Left ventricle myocardium inferior (tissue), 1 donor: Measurements from ENCODE around the gene TMEM132C. TPM values are rescaled to one million over a fixed set of nuclear protein-coding genes. Genes with fewer than 3 reads are reported as not detected.

Experiments used
- DNase-seq: peaks from one replicate; pipeline ENCODE4 v3.0.0-alpha.2; 2020
- H3K27ac ChIP-seq: fragments of 200-600 bp; replicated peaks from 2 replicates; pipeline ENCODE4 v1.8.0; 2021
- H3K27me3 ChIP-seq: fragments of 200-600 bp; 2 replicates; pipeline ENCODE4 v1.8.0; 2021; ENCODE audit warnings: low read depth
- H3K36me3 ChIP-seq: fragments of 200-600 bp; 2 replicates; pipeline ENCODE4 v1.8.0; 2021
- H3K4me1 ChIP-seq: fragments of 200-600 bp; 2 replicates; pipeline ENCODE4 v1.8.0; 2021
- H3K4me3 ChIP-seq: fragments of 200-600 bp; 2 replicates; pipeline ENCODE4 v1.8.0; 2021; ENCODE audit warnings: mild to moderate bottlenecking, moderate library complexity
- H3K9me3 ChIP-seq: fragments of 200-600 bp; replicated peaks from 2 replicates; pipeline ENCODE4 v1.8.0; 2021
- CTCF ChIP-seq: fragments of 200-600 bp; IDR thresholded peaks from 2 replicates; pipeline ENCODE4 v1.8.0; 2021; ENCODE audit warnings: antibody characterized with exemption, mild to moderate bottlenecking, borderline replicate concordance
- intact Hi-C: fragments of 100-400 bp; cut with micrococcal nuclease; formaldehyde crosslinking; loops from one replicate; pipeline ENCODE4 v1.11.0; 2022
- total RNA-seq: library from RNA; stranded (reverse); fragmentation: NEBNext Ultra II Directional; extraction: Animal tissue kit (Norgen Biotek cat#: 25700); gene quantifications from one replicate; pipeline ENCODE4 v1.2.1, GENCODE V29; 2021
- donor health status: DM: no; HTN: yes; CAD: no; lungs with severe emphysema.

The TMEM132C gene
- total RNA-seq, 1 donor from 2014 or later: 1.8 TPM

GRCh38 chr12:128442096-128442495, 175.1 kb downstream of the TMEM132C start:
- intact Hi-C loops: no loop called here
- no peaks in the 10 kb centered on the region for H3K36me3 ChIP-seq
- H3K27ac ChIP-seq: no peak overlapping the region
- peaks cover 7% of the 10 kb centered on the region for H3K9me3 ChIP-seq
- H3K4me1 ChIP-seq: no peaks in the 10 kb centered on the region
- no peak for TF ChIP-seq CTCF
- H3K27me3 ChIP-seq: peaks cover 3% of the 10 kb centered on the region
- DNase-seq: no peak
- H3K4me3 ChIP-seq: no peak overlapping the region

- Histone ChIP-seq H3K4me3 (no peak overlapping the region), H3K27me3 (peaks cover 4% of the 10 kb centered on the region), H3K9me3 (peaks cover 7% of the 10 kb centered on the region), H3K27ac (no peak overlapping the region), H3K36me3 (no peaks in the 10 kb centered on the region), H3K4me1 (no peaks in the 10 kb centered on the region)
- no peak for TF ChIP-seq CTCF
- intact Hi-C loops: no loop called here
- no peak for DNase-seq
These were observed 177.6 kb downstream of the TMEM132C start for GRCh38 chr12:128444598-128444997.

GRCh38 chr12:128445415-128446127, 178.6 kb downstream of the TMEM132C start:
- TF ChIP-seq CTCF: no peak
- Histone ChIP-seq H3K27ac (no peak overlapping the region), H3K27me3 (peaks cover 4% of the 10 kb centered on the region), H3K9me3 (peaks cover 7% of the 10 kb centered on the region), H3K36me3 (no peaks in the 10 kb centered on the region), H3K4me3 (no peak overlapping the region), H3K4me1 (no peaks in the 10 kb centered on the region)
- no peak for DNase-seq
- intact Hi-C loops: no loop called here

GRCh38 chr12:128449146-128449894, 182.3 kb downstream of the TMEM132C start:
- intact Hi-C loops: no loop called here
- TF ChIP-seq CTCF: no peak
- no peak for DNase-seq

GRCh38 chr12:128450810-128451209, 183.8 kb downstream of the TMEM132C start:
- Histone ChIP-seq H3K27ac (no peak overlapping the region), H3K9me3 (peaks cover 7% of the 10 kb centered on the region), H3K36me3 (no peaks in the 10 kb centered on the region), H3K27me3 (peaks cover 22% of the 10 kb centered on the region), H3K4me3 (no peak overlapping the region), H3K4me1 (no peaks in the 10 kb centered on the region)
- DNase-seq: no peak
- no peak for TF ChIP-seq CTCF
- intact Hi-C loops: no loop called here

More at GRCh38 chr12:128449146-128449894, 182.3 kb downstream of the TMEM132C start:
- no peaks in the 10 kb centered on the region for H3K36me3 ChIP-seq
- no peaks in the 10 kb centered on the region for H3K4me1 ChIP-seq
- H3K4me3 ChIP-seq: no peak overlapping the region
- H3K27ac ChIP-seq: no peak overlapping the region
- peaks cover 17% of the 10 kb centered on the region for H3K27me3 ChIP-seq
- peaks cover 7% of the 10 kb centered on the region for H3K9me3 ChIP-seq
